Effector memory CD4-positive, alpha-beta T cell (primary cell): Measurements from ENCODE around the gene BRIP1.
"Not testable (repeated sequence)": the region's sequence is repeated elsewhere in the genome, so short reads cannot be mapped to it uniquely, and the experiment has no call there.

Experiments used
- DNase-seq, 3 donors: peaks; one replicate each; pipeline ENCODE4 v3.0.0-alpha.2; 2020
- H3K27ac ChIP-seq: 2 replicates; pipeline ENCODE4 v1.7.0; 2013; ENCODE audit warnings: mild to moderate bottlenecking, low read length, moderate library complexity; ENCODE audit not compliant: insufficient read depth, poor library complexity, severe bottlenecking
- H3K27me3 ChIP-seq: replicated peaks from 2 replicates; pipeline ENCODE4 v1.7.0; 2013; ENCODE audit warnings: mild to moderate bottlenecking, low read length; ENCODE audit not compliant: insufficient read depth, control insufficient read depth, poor library complexity, severe bottlenecking
- H3K36me3 ChIP-seq: 2 replicates; pipeline ENCODE4 v1.7.0; 2013; ENCODE audit warnings: mild to moderate bottlenecking, low read length, moderate library complexity; ENCODE audit not compliant: control insufficient read depth, insufficient read depth
- H3K4me1 ChIP-seq: 2 replicates; pipeline ENCODE4 v1.7.0; 2013; ENCODE audit warnings: low read length, mild to moderate bottlenecking; ENCODE audit not compliant: control insufficient read depth, insufficient read depth, poor library complexity, severe bottlenecking
- H3K4me3 ChIP-seq: 2 replicates; pipeline ENCODE4 v1.7.0; 2013; ENCODE audit warnings: low read length, low read depth, mild to moderate bottlenecking; ENCODE audit not compliant: insufficient read depth, poor library complexity, severe bottlenecking
- H3K9me3 ChIP-seq: 2 replicates; pipeline ENCODE4 v1.7.0; 2013; ENCODE audit warnings: mild to moderate bottlenecking, low read length, moderate library complexity; ENCODE audit not compliant: control insufficient read depth

BRIP1 gene

GRCh38 chr17:61673019-61673897 lies 190.1 kb downstream of the BRIP1 start:
- not testable (repeated sequence) for DNase-seq, H3K27me3 ChIP-seq, H3K4me1 ChIP-seq, H3K4me3 ChIP-seq, H3K36me3 ChIP-seq, H3K9me3 ChIP-seq, H3K27ac ChIP-seq

- Histone ChIP-seq H3K27me3 (no peaks in the 10 kb centered on the region), H3K4me3 (no peak overlapping the region), H3K4me1 (no peaks in the 10 kb centered on the region), H3K36me3 (no peaks in the 10 kb centered on the region), H3K27ac (no peak overlapping the region), H3K9me3 (no peaks in the 10 kb centered on the region)
- DNase-seq = no peak
Measured at GRCh38 chr17:61672140-61672539, 191.2 kb downstream of the BRIP1 start.

GRCh38 chr17:61670691-61671090 lies 192.6 kb downstream of the BRIP1 start:
- Histone ChIP-seq H3K36me3 (no peaks in the 10 kb centered on the region), H3K27me3 (no peaks in the 10 kb centered on the region), H3K9me3 (no peaks in the 10 kb centered on the region), H3K27ac (no peak overlapping the region), H3K4me3 (no peak overlapping the region), H3K4me1 (no peaks in the 10 kb centered on the region)
- DNase-seq = no peak

GRCh38 chr17:61669522-61669921 lies 193.8 kb downstream of the BRIP1 start:
- no peak overlapping the region for H3K27ac ChIP-seq
- H3K27me3 ChIP-seq = no peaks in the 10 kb centered on the region
- H3K9me3 ChIP-seq = no peaks in the 10 kb centered on the region
- no peak overlapping the region for H3K4me3 ChIP-seq
- H3K36me3 ChIP-seq = no peaks in the 10 kb centered on the region
- H3K4me1 ChIP-seq = no peaks in the 10 kb centered on the region
- no peak for DNase-seq

DNA sequence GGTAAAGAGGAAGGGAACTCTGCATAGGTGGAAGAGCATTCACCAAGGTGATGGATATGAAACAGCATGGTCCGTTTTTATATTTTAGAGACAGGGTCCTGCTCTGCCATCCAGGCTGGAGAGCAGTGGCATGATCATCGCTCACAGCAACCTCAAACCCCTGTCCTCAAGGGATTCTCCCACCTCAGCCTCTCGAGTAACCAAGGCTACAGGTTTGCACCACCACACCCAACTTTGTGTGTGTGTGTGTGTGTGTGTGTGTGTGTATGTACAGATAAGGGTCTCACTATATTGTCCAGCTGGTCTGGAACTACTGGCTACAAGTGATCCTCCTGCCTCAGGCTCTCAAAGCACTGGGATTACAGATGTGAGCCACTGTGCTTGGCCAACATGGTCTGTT lies 194.8 kb downstream of the BRIP1 start:
- Histone ChIP-seq H3K27ac (no peak overlapping the region), H3K36me3 (no peaks in the 10 kb centered on the region), H3K9me3 (no peaks in the 10 kb centered on the region), H3K4me1 (no peaks in the 10 kb centered on the region), H3K27me3 (no peaks in the 10 kb centered on the region), H3K4me3 (no peak overlapping the region)
- DNase-seq = no peak

DNA sequence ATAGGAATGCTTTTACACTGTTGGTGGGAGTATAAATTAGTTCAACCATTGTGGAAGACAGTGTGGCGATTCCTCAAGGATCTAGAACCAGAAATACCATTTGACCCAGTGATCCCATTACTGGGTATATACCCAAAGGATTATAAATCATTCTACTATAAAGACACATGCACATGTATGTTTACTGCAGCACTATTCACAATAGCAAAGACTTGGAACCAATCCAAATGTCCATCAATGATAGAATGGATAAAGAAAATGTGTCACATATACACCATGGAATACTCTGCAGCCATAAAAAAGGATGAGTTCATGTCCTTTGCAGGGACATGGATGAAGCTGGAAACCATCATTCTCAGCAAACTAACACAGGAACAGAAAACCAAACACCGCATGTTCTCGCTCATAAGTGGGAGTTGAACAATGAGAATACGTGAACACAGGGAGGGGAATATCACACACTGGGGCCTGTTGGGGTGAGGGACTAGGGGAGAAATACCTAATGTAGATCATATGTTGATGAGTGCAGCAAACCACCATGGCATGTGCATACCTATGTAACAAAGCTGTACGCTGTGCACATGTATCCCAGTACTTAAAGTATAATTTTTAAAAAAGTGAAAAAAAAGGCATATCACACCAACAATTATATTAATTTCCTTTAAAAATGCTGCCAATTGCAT lies 196.8 kb downstream of the BRIP1 start:
- not testable (repeated sequence) for H3K36me3 ChIP-seq, H3K27me3 ChIP-seq, H3K4me3 ChIP-seq, DNase-seq, H3K9me3 ChIP-seq, H3K4me1 ChIP-seq, H3K27ac ChIP-seq

DNA sequence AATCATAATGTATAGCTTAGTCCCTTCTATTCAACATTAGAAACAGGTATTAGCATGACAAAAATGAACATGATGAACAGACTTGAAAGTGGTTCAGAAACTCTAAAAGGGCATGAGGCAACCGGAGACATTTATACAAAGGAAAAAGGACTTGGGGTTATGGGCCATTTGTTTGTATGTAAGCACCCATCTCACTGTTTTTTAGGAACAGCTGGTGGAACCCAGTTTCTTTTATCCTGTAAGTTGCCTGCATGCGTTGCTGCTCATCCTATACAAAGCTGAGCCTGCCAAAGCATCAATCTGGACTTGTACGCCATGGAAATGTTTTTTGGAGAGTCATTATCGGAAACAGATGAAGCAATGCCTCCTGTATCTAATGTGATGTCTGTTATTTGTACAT lies 200.0 kb downstream of the BRIP1 start:
- no peak overlapping the region for H3K4me3 ChIP-seq
- no peaks in the 10 kb centered on the region for H3K36me3 ChIP-seq
- no peak overlapping the region for H3K27ac ChIP-seq
- H3K27me3 ChIP-seq = no peaks in the 10 kb centered on the region
- H3K9me3 ChIP-seq = no peaks in the 10 kb centered on the region
- no peak for DNase-seq
- no peaks in the 10 kb centered on the region for H3K4me1 ChIP-seq

GRCh38 chr17:61662741-61663140 lies 200.6 kb downstream of the BRIP1 start:
- Histone ChIP-seq H3K4me3 (no peak overlapping the region), H3K9me3 (no peaks in the 10 kb centered on the region), H3K27me3 (no peaks in the 10 kb centered on the region), H3K27ac (no peak overlapping the region), H3K36me3 (no peaks in the 10 kb centered on the region), H3K4me1 (no peaks in the 10 kb centered on the region)
- no peak for DNase-seq

DNA sequence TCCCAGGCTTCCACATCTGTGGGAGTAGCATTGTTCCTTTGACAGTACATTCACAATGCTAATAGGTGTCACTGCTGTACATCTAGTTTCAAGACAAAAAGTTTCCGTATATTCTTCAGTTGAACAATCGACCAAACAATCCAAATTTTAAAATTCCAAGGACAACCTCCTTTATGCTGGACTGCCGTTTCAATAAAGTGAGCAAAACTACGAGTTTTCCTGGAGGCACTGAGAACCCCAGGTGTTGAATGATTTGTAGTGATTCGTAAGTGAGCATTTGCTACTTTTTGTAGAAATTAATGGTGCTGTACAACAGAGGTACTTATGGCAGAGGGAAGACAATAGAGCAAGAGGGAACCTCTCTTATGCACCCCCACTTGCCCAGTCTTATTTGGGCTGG lies 201.1 kb downstream of the BRIP1 start:
- Histone ChIP-seq H3K27ac (no peak overlapping the region), H3K36me3 (no peaks in the 10 kb centered on the region), H3K27me3 (no peaks in the 10 kb centered on the region), H3K4me1 (no peaks in the 10 kb centered on the region), H3K4me3 (no peak overlapping the region), H3K9me3 (no peaks in the 10 kb centered on the region)
- DNase-seq = no peak

DNA sequence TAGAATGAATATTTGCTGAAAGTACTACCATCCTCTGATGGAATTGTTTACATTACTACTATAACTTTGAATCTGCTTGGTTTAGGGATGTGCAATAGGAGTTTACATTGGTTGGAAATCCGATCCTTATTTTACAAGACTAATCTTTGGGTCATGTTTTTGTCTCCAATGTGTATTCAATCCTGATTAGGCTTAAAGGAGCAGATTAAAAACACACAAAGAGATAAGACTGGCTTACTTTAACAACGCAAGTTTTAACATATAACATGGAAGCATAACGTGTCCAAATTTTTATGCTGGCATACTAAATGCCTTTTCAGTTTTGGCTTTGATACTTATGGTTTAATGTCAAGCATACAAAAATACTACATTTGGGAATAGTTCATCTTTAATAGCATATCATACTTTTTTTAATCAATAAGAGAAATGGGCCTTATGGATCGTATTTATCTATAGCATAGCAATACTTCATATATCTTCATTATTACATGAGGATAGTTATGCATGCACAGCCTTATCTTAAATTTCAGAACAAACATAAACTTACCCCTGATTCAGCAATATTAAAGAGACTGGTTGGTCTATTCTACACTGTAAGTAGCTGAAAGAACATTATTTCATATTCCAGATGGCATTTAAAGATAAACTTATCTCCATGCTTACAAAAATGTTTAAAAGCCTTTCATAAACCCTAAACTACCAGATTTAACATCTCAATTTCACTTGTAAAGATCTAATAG lies 202.4 kb downstream of the BRIP1 start:
- Histone ChIP-seq H3K27me3 (no peaks in the 10 kb centered on the region), H3K36me3 (no peaks in the 10 kb centered on the region), H3K4me3 (no peak overlapping the region), H3K27ac (no peak overlapping the region), H3K9me3 (no peaks in the 10 kb centered on the region), H3K4me1 (no peaks in the 10 kb centered on the region)
- DNase-seq = no peak
